Gastroesophageal sphincter (tissue), 4 donors: ENCODE results near the gene EVC2. TPM values are rescaled to one million over a fixed set of nuclear protein-coding genes. Genes with fewer than 3 reads are reported as not detected.

ENCODE experiments used
- ATAC-seq: fragments of 150-250 bp; one replicate; pipeline ENCODE4 v1.9.1; 2016; ENCODE audit warnings: mild to moderate bottlenecking, moderate library complexity
- H3K27ac ChIP-seq, 4 donors: fragments of 200-600 bp; sonication (generic) in 3 of 4; 1 replicate in 3 of 4; 2 replicates in 1 of 4; pipeline ENCODE4 v1.5.1; 2016 to 2019
- H3K27me3 ChIP-seq: fragments of 200-600 bp; sonication (generic); one replicate; pipeline ENCODE4 v1.5.1; 2019
- H3K36me3 ChIP-seq, 2 donors: fragments of 200-600 bp; sonication (generic); one replicate each; pipeline ENCODE4 v1.5.1; 2019; ENCODE audit warnings: control low read depth in 1 of 2
- H3K4me1 ChIP-seq, 3 donors: fragments of 200-600 bp; sonication (generic); 1 replicate in 2 of 3; 2 replicates in 1 of 3; pipeline ENCODE4 v1.5.1; 2016 to 2019; ENCODE audit warnings: control low read depth in 2 of 3
- H3K4me3 ChIP-seq, 2 donors: fragments of 200-600 bp; sonication (generic); one replicate each; pipeline ENCODE4 v1.5.1; 2019; ENCODE audit warnings: mild to moderate bottlenecking in 1 of 2, moderate library complexity in 1 of 2
- H3K9me3 ChIP-seq, 3 donors: fragments of 200-600 bp; sonication (generic); one replicate each; pipeline ENCODE4 v1.5.1; 2017 to 2019; ENCODE audit warnings: control low read depth in 2 of 3
- EP300 ChIP-seq: sonication (generic); formaldehyde crosslinking; IDR thresholded peaks from one replicate; pipeline ENCODE4 v1.6.1; 2017; ENCODE audit warnings: antibody characterized with exemption, mild to moderate bottlenecking
- POLR2A ChIP-seq, 2 donors: fragments of 450-650 bp; IDR thresholded peaks; one replicate each; pipeline ENCODE4 v1.6.1; 2017; ENCODE audit warnings: antibody characterized with exemption in 2 of 2, mild to moderate bottlenecking in 2 of 2, moderate library complexity in 1 of 2
- POLR2AphosphoS5 ChIP-seq: sonication (generic); formaldehyde crosslinking; IDR thresholded peaks from one replicate; pipeline ENCODE4 v1.6.1; 2017; ENCODE audit warnings: antibody characterized with exemption
- WGBS, 2 donors: methylation state at CpG; one replicate each; pipeline ENCODE4 v1.1.5; 2018; ENCODE audit warnings: low coverage in 1 of 2; 5-methylcytosine and 5-hydroxymethylcytosine counted together
- total RNA-seq, 4 donors: library from RNA; depleted of rRNA; stranded (reverse); fragments of >200 nt; gene quantifications; one replicate each; pipeline ENCODE4 v1.1.0, GENCODE V29; 2016
- TF ChIP-seq, protein P1 (sequence below), 4 experiments: fragments of 200-600 bp in 2 of 4; fragments of 450-650 bp in 2 of 4; sonication (generic) in 1 of 4; IDR thresholded peaks; one replicate each; pipeline ENCODE4 v1.5.1; 2017 to 2019; ENCODE audit warnings: antibody characterized with exemption in 4 of 4, mild to moderate bottlenecking in 2 of 4, moderate library complexity in 2 of 4

The EVC2 gene
- total RNA-seq, 4 donors from 2014 or later, result 9.3 to 16.3 (median 12.4) TPM

DNA sequence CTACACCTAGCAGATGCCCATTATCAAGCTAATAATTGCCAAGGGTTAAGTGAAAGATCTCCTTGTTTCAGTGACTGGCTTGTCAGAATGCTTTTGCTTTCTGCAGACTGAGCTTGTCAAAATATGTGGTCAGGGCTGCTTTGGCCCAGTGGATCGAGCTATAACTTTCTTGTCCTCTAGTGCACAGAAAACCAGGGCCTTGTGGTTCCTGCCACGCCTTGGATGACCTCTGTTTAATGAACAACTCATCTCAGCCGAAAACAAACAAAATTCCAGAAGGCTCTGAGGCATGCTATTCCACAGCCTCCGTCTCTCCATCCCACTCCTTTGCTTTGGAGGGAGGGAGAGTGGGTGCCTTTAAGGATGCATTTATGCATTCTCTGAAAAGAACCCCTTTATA lies 14.0 kb upstream of the EVC2 start:
- ATAC-seq, result no peak
- Histone ChIP-seq H3K4me3 (no peak overlapping the region), H3K27me3 (no peaks in the 10 kb centered on the region), H3K27ac (no peak overlapping the region), H3K4me1 (peaks cover 0 to 12% (median 0%) of the 10 kb centered on the region in 3 donors), H3K9me3 (no peaks in the 10 kb centered on the region), H3K36me3 (peaks cover 0 to 68% of the 10 kb centered on the region in 2 donors)
- TF ChIP-seq POLR2AphosphoS5, result no peak
- no peak for TF ChIP-seq EP300
- 51 to 59% methylated on average over 4 of the region's 4 CpGs for WGBS, 2 donors

DNA sequence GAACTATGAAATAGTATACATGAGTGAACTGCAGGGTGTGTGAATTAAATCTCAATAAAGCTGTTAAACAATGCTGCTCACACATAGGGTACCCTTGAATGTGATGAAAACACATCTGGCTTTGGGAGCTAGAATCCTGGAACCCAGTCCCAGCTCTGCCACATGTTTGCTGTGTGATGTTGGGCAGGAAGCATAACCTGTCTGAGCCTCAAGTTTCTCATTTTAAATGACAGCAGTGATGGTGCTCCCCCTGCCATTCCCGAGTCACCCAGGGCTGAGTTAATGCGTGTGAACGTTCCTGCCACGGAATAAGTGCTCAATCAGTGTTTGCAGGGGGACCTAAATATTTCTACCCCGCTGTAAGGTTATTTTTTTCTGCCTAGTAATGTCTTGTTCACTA lies 13.6 kb upstream of the EVC2 start:
- TF ChIP-seq EP300 (no peak), POLR2A (IDR thresholded peaks at IDR 0.05) (no peak), POLR2AphosphoS5 (no peak)
- TF ChIP-seq, protein P1, sequence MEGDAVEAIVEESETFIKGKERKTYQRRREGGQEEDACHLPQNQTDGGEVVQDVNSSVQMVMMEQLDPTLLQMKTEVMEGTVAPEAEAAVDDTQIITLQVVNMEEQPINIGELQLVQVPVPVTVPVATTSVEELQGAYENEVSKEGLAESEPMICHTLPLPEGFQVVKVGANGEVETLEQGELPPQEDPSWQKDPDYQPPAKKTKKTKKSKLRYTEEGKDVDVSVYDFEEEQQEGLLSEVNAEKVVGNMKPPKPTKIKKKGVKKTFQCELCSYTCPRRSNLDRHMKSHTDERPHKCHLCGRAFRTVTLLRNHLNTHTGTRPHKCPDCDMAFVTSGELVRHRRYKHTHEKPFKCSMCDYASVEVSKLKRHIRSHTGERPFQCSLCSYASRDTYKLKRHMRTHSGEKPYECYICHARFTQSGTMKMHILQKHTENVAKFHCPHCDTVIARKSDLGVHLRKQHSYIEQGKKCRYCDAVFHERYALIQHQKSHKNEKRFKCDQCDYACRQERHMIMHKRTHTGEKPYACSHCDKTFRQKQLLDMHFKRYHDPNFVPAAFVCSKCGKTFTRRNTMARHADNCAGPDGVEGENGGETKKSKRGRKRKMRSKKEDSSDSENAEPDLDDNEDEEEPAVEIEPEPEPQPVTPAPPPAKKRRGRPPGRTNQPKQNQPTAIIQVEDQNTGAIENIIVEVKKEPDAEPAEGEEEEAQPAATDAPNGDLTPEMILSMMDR (IDR thresholded peaks at IDR 0.05), result no peak
- Histone ChIP-seq H3K36me3 (peaks cover 0 to 68% of the 10 kb centered on the region in 2 donors), H3K27ac (no peak overlapping the region), H3K4me3 (no peak overlapping the region), H3K4me1 (peaks cover 0 to 12% (median 0%) of the 10 kb centered on the region in 3 donors), H3K27me3 (no peaks in the 10 kb centered on the region), H3K9me3 (no peaks in the 10 kb centered on the region)
- WGBS, 2 donors, result 66 to 80% methylated on average over 3 to 5 of the region's 5 CpGs
- ATAC-seq, result no peak

DNA sequence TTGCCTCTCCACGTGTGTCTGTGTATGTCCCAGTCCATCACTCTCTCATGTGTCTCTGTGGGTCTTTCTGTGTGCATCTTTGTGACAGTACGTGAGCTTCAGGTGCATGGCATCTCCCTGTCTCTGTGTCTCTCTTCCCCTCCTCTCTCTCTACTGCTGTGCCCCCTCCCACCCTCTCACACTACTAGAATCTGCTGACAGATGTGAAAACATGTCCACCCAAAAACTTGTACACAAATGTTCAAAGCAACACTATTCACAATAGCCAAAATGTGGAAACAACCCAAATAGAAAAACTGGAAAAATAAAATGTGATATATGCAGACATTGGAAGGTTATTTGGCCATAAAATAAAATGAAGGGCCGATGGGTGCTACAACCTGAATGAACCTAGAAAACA lies 12.6 kb upstream of the EVC2 start:
- Histone ChIP-seq H3K4me3 (no peak overlapping the region), H3K9me3 (no peaks in the 10 kb centered on the region), H3K4me1 (peaks cover 0 to 12% (median 0%) of the 10 kb centered on the region in 3 donors), H3K27ac (no peak overlapping the region), H3K36me3 (peaks cover 0 to 64% of the 10 kb centered on the region in 2 donors), H3K27me3 (no peaks in the 10 kb centered on the region)
- ATAC-seq, result no peak
- TF ChIP-seq POLR2A (IDR thresholded peaks at IDR 0.05) (no peak), POLR2AphosphoS5 (no peak), EP300 (no peak)
- TF ChIP-seq, protein P1 (IDR thresholded peaks at IDR 0.05), result no peak
- 82 to 100% methylated on average over 2 to 3 of the region's 3 CpGs for WGBS, 2 donors

GRCh38 chr4:5720157-5720850 lies 11.9 kb upstream of the EVC2 start:
- WGBS, 2 donors, result 84 to 92% methylated on average over 2 to 8 of the region's 16 CpGs
- Histone ChIP-seq H3K36me3 (peaks cover 0 to 61% of the 10 kb centered on the region in 2 donors), H3K9me3 (peaks cover 0 to 2% (median 0%) of the 10 kb centered on the region in 3 donors), H3K4me3 (no peak overlapping the region), H3K27me3 (no peaks in the 10 kb centered on the region), H3K4me1 (peaks cover 0 to 12% (median 0%) of the 10 kb centered on the region in 3 donors), H3K27ac (no peak overlapping the region)
- ATAC-seq, result no peak
- TF ChIP-seq, protein P1 (IDR thresholded peaks at IDR 0.05), result no peak
- no peak for TF ChIP-seq POLR2AphosphoS5
- TF ChIP-seq POLR2A (IDR thresholded peaks at IDR 0.05), result no peak
- no peak for TF ChIP-seq EP300

DNA sequence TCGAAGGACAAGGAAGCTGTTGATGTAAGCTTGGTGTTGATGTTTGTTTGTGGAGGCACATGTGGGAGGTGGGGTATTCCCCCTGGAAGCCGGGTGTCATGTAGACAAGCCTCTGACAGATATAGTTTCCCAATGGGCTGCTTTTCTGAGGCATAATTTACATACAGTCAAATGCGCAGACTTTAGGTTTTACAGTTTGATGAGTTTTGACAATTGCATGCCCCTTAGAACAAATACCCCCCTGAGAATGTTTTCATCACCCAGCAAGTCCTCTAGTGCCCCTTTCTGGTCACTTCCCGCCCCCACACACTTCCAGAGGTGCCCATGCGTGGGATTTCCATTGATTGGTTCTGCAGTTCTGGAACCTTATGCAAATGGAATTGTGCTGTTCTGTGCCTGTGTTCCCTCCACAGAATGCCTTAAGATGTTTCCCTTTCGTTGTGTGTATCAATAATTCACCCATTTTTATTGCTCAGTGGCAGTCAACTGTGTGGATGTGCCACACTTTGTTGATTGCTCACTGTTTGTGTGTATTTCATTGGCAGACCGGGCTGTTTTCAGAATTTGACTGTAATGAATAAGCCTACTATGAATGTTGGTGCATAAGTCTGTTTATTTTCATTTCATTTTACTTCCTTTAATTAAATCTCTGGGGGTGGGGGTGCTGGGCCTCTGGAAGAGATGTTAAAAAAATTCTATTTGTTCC lies 11.1 kb upstream of the EVC2 start:
- H3K4me3 ChIP-seq, result no peak overlapping the region
- TF ChIP-seq POLR2A (IDR thresholded peaks at IDR 0.05) (no peak), EP300 (no peak), POLR2AphosphoS5 (no peak)
- TF ChIP-seq, protein P1 (IDR thresholded peaks at IDR 0.05), result no peak
- no peaks in the 10 kb centered on the region for H3K27me3 ChIP-seq
- no peak for ATAC-seq
- H3K36me3 ChIP-seq, result peaks cover 0 to 55% of the 10 kb centered on the region in 2 donors
- H3K4me1 ChIP-seq, result peaks cover 0 to 12% (median 0%) of the 10 kb centered on the region in 3 donors
- peaks cover 0 to 3% (median 0%) of the 10 kb centered on the region in 3 donors for H3K9me3 ChIP-seq
- H3K27ac ChIP-seq, result no peak overlapping the region
- 81 to 90% methylated on average over 4 to 7 of the region's 7 CpGs for WGBS, 2 donors
